Pons (tissue), 1 donor: ENCODE results near the gene ARHGAP42.
A peak's percentile ranks its signal among the peaks of the same experiment; 100 is the strongest.
"Not testable (repeated sequence)": the region's sequence is repeated elsewhere in the genome, so short reads cannot be mapped to it uniquely, and the experiment has no call there.

Experiments
- DNase-seq: peaks from one replicate; pipeline ENCODE4 v3.0.0-alpha.2; 2016; ENCODE audit warnings: low spot score

The ARHGAP42 gene

GRCh38 chr11:100719809-100720221 lies 32.7 kb downstream of the ARHGAP42 start:
- peak; percentile 36 for DNase-seq

GRCh38 chr11:100726680-100727079 lies 39.6 kb downstream of the ARHGAP42 start:
- no peak for DNase-seq

DNA sequence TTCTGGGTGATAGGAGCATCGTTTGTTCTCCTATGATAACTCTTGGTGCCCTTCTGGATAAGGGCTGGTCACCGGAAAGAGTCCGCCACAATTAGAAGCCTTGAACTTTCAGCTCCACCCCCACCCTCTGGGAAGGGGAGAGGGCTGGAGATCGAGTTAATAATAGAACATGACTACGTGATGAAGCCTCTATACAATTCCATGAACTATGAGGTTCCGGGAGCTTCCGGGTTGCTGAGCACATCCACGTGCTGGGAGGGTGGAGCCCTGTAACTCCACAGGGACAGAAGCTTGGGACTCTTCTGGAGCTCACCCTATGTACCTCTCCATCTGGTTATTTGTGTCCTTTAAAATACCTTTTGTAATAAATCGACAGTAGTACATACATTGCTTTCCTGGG lies 40.3 kb downstream of the ARHGAP42 start:
- no peak for DNase-seq

DNA sequence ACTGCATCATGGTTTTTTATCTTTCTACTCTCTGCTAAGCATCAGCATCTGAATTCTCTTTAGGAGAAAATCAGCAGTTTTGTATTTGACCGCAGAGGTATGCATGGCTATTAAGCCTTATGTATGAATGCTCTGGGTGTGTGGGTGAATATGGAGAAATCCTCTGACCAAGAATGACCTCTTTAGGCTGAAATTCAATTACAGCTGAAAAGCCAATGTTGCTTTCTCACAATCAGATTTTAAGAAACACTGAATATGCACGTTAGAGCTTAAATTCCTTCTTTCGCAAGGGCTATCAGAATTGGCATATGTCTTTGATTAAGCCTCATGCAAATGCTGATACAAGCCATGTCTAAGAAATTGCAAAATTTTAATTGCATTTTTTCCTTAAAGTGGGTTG lies 43.2 kb downstream of the ARHGAP42 start:
- DNase-seq = no peak

DNA sequence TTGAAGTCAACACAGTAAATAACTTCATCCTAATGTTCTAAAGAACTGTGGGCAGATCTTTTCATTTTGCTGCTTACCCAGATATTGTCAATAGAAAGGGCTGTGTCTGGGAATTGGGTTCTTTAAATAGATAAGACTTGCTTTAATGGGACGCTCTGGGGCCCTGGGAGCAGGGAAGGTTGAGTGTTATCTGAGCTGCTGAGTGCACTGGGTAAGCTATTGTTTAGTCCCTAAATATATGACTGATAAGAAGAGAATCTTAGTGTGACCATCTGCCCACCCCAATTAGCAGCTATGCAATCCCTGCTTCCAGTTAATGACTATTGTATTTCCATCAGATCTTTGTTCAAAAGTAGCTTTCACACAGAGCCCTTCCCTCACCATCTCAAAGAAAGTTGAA lies 44.4 kb downstream of the ARHGAP42 start:
- DNase-seq = no peak

- DNase-seq = no peak
Measured at GRCh38 chr11:100732949-100733348, 45.9 kb downstream of the ARHGAP42 start.

DNA sequence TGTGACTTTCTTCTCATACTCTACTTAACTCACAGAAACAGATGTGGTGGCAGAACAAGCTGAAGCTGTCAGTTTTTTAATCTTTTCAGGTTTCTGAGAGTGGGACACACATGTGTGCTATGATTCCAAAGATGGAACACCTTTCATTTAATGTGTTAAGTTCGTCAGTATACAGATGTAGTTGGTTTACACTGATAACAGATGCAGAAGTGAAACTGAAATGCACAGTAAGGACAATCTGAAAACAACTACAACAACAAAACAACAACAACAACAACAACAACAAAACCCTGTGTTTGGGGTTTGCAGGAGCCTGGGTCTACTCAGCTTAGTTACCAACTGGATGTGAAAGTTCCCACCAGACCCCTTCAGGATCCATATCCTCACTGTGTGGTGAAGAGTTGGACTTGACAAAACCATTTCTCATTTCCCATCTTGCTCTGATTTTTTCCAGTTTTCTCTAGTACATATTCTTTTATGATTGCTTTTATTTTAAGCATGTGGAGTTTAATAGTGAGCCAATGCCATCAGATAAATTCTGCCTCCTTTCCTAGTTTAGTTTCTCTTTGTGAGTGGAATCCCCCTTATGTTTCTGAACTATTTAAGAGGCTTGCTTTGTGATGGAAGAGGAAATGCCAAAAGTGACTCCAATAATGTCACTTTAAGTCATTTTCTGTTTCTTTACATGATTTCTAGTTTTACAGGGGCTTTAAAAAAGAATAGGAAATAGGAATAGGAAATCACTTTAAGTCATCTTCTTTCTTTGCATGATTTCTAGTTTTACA lies 47.8 kb downstream of the ARHGAP42 start:
- DNase-seq = no peak

GRCh38 chr11:100735949-100736675 lies 49.0 kb downstream of the ARHGAP42 start:
- DNase-seq = no peak

GRCh38 chr11:100738701-100739270 lies 51.7 kb downstream of the ARHGAP42 start:
- DNase-seq = no peak

GRCh38 chr11:100739666-100740065 lies 52.6 kb downstream of the ARHGAP42 start:
- DNase-seq = no peak

DNA sequence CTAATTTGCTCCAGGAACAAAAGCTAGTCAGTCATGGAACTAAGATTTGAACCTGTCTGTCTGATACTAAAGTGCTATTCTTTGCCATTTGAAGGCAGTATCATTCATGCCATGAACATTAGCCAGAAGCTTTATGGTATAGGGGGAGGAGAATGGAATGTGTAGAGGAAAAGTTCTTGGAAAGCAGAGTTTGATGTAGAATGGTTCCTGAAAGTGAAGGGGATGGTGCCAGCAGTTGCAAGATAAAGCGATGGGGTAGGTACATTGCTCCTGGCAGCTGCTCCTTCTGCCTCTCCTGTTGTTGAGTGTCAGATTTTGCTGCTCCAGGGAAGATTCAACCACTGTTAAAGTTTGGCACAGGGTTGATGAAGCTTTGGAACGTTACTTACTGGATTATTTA lies 53.4 kb downstream of the ARHGAP42 start:
- DNase-seq = no peak

- peak; percentile 35 for DNase-seq
Measured at GRCh38 chr11:100741866-100742625, 55.0 kb downstream of the ARHGAP42 start.

DNA sequence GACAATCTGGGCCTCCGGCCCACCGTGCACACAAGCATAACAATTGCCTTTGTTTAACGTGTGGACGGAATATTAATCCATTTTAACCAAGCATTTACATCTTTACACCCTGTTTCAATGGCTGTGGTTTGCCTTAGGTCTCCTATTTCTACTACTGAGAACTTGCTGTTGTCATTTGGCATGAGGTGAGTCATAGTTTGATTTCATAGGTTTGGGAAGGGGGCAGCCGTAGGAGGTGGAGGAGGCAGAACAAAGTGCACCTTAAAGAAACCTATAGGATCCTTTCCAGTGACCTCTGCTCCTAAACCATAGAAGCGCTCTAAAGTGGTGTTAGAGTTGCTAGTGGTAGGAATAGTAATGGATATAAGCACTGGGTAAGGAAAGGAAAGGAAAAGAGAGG lies 59.4 kb downstream of the ARHGAP42 start:
- DNase-seq = no peak

GRCh38 chr11:100748153-100748552 lies 61.1 kb downstream of the ARHGAP42 start:
- no peak for DNase-seq

DNA sequence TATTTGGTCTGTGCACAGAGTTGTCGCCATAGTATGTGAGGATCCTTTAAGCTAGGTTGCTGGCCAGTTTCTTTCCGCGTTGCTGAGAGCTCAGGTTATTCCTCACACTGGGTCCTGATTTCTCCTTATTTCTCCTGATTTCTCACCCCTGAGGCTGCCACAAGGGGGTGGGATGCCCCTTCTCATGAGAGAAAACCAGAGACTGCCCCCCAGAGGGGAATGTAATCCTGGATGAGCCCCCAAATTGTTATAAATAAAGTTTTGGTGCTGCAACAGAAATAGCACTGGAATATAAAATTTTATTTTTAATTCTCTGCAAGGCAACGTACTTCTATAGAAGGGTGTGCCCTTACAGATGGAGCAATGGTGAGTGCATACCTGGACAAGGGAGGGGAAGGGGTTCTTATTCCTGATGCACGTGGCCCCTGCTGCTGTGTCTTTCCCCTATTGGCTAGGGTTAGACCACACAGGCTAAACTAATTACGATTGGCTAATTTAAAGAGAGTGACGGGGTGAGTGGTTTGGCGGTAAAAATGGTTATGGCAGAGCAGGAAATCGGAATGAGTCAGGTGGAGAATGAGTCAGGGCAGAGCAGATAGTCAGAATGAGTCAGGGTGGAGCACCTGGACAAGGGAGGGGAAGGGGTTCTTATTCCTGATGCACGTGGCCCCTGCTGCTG lies 62.9 kb downstream of the ARHGAP42 start:
- not testable (repeated sequence) for DNase-seq

DNA sequence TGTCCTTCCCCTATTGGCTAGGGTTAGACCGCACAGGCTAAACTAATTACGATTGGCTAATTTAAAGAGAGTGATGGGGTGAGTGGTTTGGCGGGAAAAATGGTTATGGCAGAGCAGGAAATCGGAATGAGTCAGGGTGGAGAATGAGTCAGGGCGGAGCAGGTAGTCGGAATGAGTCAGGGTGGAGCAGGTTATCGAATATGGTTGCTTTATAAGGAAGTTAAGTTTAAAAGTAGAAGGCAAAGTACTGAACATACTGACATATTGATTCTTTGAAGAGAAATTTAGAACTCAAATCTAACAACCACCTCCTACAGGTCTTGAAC lies 63.4 kb downstream of the ARHGAP42 start:
- DNase-seq = not testable (repeated sequence)

- no peak for DNase-seq
Measured at GRCh38 chr11:100752371-100753171, 65.5 kb downstream of the ARHGAP42 start.

GRCh38 chr11:100753172-100753543 lies 66.1 kb downstream of the ARHGAP42 start:
- DNase-seq = no peak

GRCh38 chr11:100753571-100753970 lies 66.5 kb downstream of the ARHGAP42 start:
- no peak for DNase-seq

GRCh38 chr11:100756559-100756958 lies 69.5 kb downstream of the ARHGAP42 start:
- DNase-seq = no peak

DNA sequence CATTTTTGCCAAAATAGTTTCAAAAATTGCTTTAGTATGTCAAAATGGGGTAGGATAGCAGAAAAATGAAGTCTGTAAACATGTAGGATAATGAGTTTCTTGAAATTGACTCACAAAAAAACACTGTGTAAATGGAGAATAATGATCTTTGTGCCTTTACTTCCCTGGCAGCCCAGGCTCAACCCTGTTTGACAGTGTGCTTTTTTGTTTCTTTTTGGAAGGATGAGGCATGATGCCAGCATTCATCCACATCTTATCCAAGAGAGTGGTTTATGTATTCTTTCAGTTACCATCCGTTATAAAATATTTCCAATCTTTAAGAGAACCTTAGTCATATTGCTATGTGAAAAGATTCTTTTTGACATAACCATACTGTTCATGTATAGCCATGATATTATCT lies 70.6 kb downstream of the ARHGAP42 start:
- peak; percentile 84 for DNase-seq
